GM12878 (cell line): ENCODE data around the gene LTB. TPM values are rescaled to one million over a fixed set of nuclear protein-coding genes. Genes with fewer than 3 reads are reported as not detected.

ENCODE experiments used
- ATF2 ChIP-seq: IDR thresholded peaks from 2 replicates; pipeline ENCODE4 v1.6.1; 2012; ENCODE audit warnings: low read length, inconsistent platforms
- CEBPZ ChIP-seq: fragments of 150-350 bp; IDR thresholded peaks from 2 replicates; pipeline ENCODE4 v1.6.1; 2016; ENCODE audit warnings: low read depth, low read length
- CTCF ChIP-seq, 3 experiments: IDR thresholded peaks in 2 of 3; conservative IDR thresholded peaks in 1 of 3; 2 replicates each; pipeline ENCODE4 v1.5.1; 2011; ENCODE audit warnings: low read depth in 3 of 3, low read length in 3 of 3, mild to moderate bottlenecking in 3 of 3, control low read depth in 2 of 3, moderate library complexity in 2 of 3, inconsistent platforms in 1 of 3, mixed read lengths in 1 of 3; ENCODE audit not compliant: control insufficient read depth in 2 of 3, insufficient read depth in 1 of 3; ENCODE audit errors: extremely low read depth in 1 of 3
- HSF1 ChIP-seq: fragments of 150-350 bp; IDR thresholded peaks from 2 replicates; pipeline ENCODE4 v1.6.1; 2014; ENCODE audit warnings: mild to moderate bottlenecking, low read depth, low read length
- NBN ChIP-seq: fragments of 450-650 bp; IDR thresholded peaks from 2 replicates; pipeline ENCODE4 v1.6.1; 2016
- NFIC ChIP-seq: IDR thresholded peaks from 2 replicates; pipeline ENCODE4 v1.6.1; 2012; ENCODE audit warnings: low read depth, mild to moderate bottlenecking, inconsistent platforms, low read length, moderate library complexity
- RAD21 ChIP-seq: IDR thresholded peaks from 2 replicates; pipeline ENCODE4 v1.6.1; 2011; ENCODE audit warnings: mild to moderate bottlenecking, low read depth, low read length, moderate library complexity; ENCODE audit not compliant: insufficient read depth
- RCOR1 ChIP-seq: conservative IDR thresholded peaks from 2 replicates; pipeline ENCODE4 v1.6.1; 2012; ENCODE audit warnings: low read depth, low read length, improper control_type of control experiment
- RELA ChIP-seq: fragments of 450-650 bp; IDR thresholded peaks from 2 replicates; pipeline ENCODE4 v1.8.0; 2014; ENCODE audit warnings: borderline replicate concordance; ENCODE audit not compliant: partially characterized antibody
- SMAD1 ChIP-seq: fragments of 450-650 bp; IDR thresholded peaks from 2 replicates; pipeline ENCODE4 v1.6.1; 2018; ENCODE audit warnings: mild to moderate bottlenecking, low read depth; ENCODE audit not compliant: partially characterized antibody
- TARDBP ChIP-seq: IDR thresholded peaks from 2 replicates; pipeline ENCODE4 v1.6.1; 2016; ENCODE audit warnings: borderline replicate concordance
- ZNF592 ChIP-seq: fragments of 450-650 bp; IDR thresholded peaks from 2 replicates; pipeline ENCODE4 v1.6.1; 2017; ENCODE audit warnings: mild to moderate bottlenecking, moderate library complexity
- polyA plus RNA-seq, 11 experiments: library from polyadenylated mRNA; depleted of rRNA in 4 of 11; unstranded in 6 of 11; stranded (reverse) in 5 of 11; fragments of >200 nt; fragmentation: Nextera tagmentation in 4 of 11; fragmentation: Illumina TruSeq in 1 of 11; extraction: Ambion mirVana in 4 of 11; extraction: Trizol in 1 of 11; gene quantifications; 1 replicate in 1 of 11; 2 replicates in 10 of 11; pipeline versions ENCODE4 v1.2.1 to v1.2.3, GENCODE V29; 2011 to 2016; ENCODE audit warnings: inconsistent platforms in 2 of 11, missing spikeins in 2 of 11, low read depth in 1 of 11
- total RNA-seq, 4 experiments: library from RNA; depleted of rRNA in 3 of 4; stranded (reverse); fragments of >200 nt in 3 of 4; fragmentation: Illumina TruSeq in 1 of 4; extraction: Trizol in 1 of 4; gene quantifications; 2 replicates each; pipeline versions ENCODE4 v1.2.1 to v1.2.3, GENCODE V29; 2013 to 2021

LTB gene
- total and polyA plus RNA-seq, 10 of the 15 experiments (the other 5 are each of a cell fraction or from before 2014, with no cell fraction given): 0.71 to 74.3 (median 20.0) TPM

GRCh38 chr6:31541658-31542521 is 40.3 kb downstream of the LTB start, which contains the start of gene DDX39B (continued):
- TF ChIP-seq HSF1 (no peak), RAD21 (no peak), SMAD1 (peak; percentile 81), NBN (peak; percentile 97), TARDBP (no peak), ZNF592 (peak; percentile 96), NFIC (peak; percentile 51; the same call in 1 of the 2 replicates), RCOR1 (peak; percentile 55; the same call in 1 of the 2 replicates), RELA (no peak), CTCF (IDR thresholded peaks at IDR 0.05 in 2 of 3, conservative IDR thresholded peaks at IDR 0.05 in 1 of 3; ENCODE audit: control insufficient read depth in 2 of 3, extremely low read depth in 1 of 3, insufficient read depth in 1 of 3, low read depth in 3 of 3, low read length in 3 of 3) (no peak), CEBPZ (no peak), ATF2 (no peak)
